ENCODE results near the gene RAG1.

The RAG1 gene

GRCh38 chr11:36591433-36591832 lies 23.6 kb downstream of the RAG1 start:
- DNase-seq, result no peak

- peak; percentile 18 for DNase-seq
Measured at GRCh38 chr11:36594316-36594989, 26.6 kb downstream of the RAG1 start, which contains the start of gene IFTAP. Gene IFTAP (plus strand): TSS chr11:36594502. CDS start chr11:36610104, 15,602 bp downstream.

DNA sequence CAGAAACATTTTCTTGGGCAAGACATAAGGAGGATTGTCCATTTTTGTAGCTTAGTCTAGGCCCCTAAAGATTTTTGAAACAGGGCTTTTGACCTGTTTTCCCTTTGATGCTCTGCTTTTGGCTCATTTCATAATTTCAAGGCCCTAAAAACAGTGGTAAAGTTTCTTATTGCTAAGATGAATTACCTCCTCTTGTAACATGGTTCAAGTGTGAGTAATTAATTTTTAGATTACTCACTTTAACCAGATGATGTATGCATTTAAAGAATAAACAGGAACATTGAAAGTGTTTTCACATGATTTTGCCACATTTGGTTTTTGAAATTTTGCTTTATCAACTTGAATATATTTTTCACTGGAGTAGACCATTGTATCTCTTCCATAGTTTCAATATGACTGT lies 29.1 kb downstream of the RAG1 start:
- no peak for DNase-seq

GRCh38 chr11:36598051-36598450 lies 30.2 kb downstream of the RAG1 start, which contains the start of gene RAG2:
Gene RAG2 (minus strand): TSS chr11:36598236. CDS start chr11:36594168, 4,068 bp downstream.
- no peak for DNase-seq

GRCh38 chr11:36600180-36600579 lies 32.4 kb downstream of the RAG1 start:
- DNase-seq, result no peak

DNA sequence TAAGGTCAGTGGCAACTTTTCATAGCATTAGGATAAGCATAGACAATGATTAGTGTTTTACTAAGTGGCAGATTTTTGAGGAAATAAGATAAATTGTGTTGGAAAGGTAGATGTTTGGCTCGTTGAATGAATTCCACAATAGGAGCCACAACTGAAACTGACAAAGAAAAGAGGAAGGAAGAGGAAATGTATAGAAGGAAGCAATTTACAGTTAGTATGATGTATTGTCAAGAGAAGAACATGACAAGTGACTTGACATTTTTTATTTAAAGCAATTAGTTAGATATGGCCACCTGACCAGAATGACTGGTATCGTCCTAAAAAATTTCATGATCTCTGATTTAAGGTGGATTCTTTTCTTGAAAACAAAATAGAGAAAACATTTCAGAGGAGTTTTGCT lies 33.3 kb downstream of the RAG1 start:
- DNase-seq, result no peak

DNA sequence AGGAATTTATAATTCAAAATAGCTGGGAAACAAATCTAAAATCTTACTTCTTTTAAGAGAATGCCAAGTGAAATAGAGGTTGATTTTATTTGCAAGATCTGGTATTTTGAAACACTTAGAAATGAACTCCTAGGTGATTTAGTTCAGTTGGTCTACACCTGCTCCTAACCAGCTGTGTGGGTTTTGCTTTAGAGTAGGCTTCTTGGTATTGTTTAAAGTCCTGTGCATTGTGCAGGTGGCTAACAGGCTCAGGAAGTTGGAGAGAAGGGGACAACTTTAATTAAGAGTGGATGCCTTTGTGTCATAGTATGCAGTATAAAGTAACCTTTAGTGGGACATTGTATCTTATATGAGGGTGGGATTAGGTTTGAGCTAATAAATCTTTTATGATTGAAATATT lies 34.3 kb downstream of the RAG1 start:
- no peak for DNase-seq

DNA sequence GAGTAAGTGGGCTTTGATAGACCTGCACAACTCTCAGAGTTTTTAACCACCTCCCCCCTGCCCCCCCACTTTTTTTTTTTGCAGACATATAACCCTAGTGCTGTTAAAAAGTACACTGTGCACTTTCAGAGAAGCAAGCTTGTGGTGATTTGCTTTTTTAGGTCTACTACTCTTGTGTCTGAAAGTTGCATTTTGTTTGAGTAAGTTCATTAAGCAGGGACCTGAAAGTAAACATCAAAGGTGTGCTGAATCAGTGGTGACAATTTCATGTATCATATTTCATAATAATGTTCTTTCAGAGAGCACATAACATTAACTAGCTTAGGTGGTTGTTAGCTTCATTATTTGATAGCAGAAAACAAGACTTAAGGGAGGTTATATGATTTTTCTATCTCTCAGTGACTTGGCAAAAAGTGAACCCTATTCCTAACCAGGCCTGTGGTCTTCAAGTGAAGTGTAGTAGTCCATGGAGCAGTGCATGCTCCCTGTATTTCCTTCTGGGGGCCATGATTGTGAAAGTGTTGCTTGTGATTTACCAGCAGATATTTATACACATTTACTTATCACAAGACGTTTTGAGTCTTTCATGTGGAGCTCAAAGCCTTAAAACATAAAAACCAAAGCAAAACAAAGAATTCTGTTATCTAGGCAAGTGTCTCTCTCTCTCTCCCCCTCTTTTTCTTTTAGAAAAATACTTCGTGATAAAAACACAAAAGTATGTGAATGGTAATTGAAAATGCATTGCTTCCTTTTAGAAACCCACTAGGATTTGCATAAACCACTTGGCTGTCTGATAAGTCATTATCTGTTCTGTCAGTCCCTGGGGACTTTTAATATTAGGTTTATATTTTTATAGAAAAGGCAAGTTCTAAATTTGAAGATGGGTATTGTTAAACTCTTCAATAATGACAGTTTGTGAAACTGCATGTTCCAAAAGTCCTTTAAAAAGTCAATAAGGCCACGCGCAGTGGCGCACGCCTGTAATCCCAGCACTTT lies 37.7 kb downstream of the RAG1 start:
- no peak for DNase-seq

GRCh38 chr11:36608491-36609199 lies 40.8 kb downstream of the RAG1 start:
- DNase-seq, result no peak

DNA sequence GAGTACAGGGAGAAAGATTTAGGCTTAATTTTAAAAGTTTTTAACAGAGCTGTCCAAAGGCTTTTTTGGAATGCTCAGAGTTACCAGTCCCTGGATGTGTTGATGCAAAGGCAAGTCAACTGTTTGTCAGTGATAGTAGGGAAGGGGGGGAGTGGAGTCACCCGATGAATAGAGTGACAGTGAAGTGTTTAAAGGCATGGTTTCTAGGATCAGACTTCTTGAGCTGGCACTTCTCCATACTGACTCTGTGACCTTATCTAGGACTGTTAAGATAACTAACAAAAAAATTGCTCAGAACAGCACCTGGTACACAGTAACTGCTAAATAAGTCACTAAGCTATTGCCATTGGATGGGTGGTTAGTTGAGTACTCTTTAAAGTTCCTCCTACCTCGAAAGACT lies 41.6 kb downstream of the RAG1 start:
- DNase-seq, result no peak

DNA sequence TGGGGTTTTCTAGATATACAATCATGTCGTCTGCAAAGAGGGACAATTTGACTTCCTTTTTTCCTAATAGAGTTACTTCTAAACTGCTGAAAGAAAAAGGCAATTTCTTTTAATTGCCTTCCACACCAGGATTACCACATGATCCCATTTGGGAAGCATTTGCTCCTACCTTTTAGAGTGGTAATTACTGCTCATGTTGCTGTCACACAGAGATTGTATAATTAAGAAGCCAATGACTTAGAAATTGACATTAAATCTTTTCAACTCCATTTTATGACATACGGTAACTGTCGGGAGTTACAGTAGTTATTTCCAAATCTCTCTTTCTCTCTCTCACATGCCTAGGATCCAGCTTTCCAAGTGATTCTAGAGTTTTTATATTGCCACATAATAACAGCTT lies 48.0 kb downstream of the RAG1 start:
- DNase-seq, result no peak

DNA sequence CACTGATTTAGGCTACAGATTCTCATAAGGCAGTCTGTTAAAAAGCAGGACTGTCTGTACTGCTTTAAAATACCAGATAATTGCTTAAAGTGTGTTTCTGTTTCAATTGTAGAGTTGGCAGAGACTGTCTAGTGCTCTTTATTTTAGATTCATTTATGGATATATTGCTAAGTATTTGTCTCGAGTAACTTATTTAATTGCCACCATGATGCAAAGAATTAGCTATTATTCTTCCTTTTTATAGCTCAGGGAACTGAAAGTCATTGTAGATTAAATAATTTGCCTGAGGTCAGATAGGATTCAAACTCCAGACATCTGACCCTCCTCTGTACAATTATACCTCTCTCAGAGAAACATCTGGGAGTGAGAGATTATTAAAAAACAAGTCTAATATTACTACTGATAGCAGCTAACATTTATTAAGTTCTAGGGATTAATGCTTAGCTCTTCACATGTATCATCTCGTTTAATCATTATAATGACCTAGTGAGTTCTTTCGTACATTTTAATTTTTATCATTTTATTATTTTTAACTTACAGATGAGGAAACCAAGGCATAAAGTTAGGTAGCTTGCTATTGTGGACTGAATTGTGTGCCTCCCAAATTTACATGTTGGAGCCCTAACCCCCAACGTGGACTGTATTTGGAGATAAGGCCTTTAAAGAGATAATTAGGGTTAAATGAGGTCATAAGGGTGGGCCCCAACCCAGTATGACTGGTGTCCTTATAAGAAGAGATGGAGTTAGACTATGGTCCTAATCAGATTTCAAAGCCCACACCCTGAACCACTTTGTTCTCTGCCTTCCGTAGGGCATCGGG lies 49.9 kb downstream of the RAG1 start:
- no peak for DNase-seq

DNA sequence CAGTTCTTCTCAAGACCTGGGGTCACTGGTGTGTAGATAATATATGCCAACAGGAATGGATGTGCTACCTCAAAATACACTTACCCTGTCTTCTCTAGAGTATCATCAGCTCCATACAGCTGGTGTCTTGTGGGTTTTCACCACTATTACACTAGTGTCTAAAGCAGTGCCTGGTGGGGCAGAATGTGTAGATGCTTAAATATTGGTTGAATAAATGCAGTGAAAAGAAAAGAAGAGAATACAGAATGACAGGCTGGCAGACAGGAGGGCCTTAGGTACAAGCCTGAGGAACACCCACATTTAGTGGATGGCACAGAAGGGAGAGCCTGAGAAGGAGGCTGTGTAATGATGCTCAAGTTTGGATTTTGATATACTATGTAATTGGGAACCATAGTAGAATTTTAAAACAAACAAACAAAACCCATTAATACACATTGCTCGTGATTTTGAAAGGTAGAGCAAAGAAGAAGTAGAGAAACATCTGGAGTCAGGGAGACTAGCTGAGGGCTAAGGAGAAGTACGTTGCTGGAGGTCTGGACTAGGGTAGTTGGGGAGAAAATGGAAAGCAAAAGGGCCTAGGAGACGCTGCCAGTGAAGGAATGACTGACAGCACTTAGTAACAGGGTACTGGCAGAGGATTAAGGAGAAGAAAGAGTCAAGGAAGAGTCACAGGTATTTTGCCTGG lies 50.7 kb downstream of the RAG1 start:
- DNase-seq, result no peak

- no peak for DNase-seq
Measured at GRCh38 chr11:36619502-36619901, 51.7 kb downstream of the RAG1 start.

DNA sequence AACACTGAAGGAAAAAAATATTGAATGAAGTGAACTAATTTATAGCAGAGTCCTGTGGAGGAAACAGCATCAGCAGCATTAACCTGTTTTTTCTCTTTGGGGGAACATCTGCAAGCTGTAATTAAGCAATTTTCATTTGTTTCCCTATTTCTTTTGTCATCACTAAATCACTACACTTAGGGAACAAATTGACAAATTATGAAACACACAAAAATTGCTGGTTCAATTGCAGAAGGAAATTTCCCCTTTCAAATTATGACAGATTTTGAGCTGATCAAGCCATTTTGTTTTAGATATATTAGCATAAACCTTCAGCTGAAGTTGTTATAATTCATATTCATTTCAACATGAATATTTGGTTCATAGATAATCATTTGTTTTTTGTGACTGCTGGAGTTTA lies 52.4 kb downstream of the RAG1 start:
- no peak for DNase-seq

DNA sequence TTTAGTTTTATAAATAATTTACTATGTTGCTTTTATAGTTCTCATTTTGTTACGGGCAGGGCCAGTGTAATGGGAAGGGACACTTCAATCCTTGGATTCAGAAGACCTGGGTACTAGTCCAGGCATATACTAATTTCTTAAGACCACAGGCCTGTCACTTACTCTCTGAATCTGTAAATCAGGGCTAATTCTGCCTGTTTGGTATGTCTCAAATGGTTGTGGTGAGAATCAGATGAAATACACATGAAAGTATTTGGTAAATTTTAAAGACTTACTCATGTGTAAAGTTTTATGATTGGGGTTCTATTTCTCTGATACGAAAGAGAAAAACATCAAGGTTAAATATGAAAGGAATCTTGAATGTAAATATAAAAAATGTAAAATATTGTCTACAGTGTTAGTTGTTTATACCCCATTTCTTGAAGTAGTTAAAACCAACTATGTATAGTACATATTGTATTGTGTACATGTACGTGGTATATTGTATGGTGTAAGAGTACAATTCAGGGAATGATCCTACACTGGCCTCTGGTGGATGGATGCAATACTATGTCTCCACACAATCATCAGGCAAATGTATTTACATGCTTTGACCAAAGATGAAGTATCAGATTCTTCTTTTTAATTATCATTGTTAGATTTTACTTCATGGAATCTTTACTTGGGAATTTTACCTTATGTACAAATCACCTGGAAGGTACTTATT lies 54.8 kb downstream of the RAG1 start:
- no peak for DNase-seq

DNA sequence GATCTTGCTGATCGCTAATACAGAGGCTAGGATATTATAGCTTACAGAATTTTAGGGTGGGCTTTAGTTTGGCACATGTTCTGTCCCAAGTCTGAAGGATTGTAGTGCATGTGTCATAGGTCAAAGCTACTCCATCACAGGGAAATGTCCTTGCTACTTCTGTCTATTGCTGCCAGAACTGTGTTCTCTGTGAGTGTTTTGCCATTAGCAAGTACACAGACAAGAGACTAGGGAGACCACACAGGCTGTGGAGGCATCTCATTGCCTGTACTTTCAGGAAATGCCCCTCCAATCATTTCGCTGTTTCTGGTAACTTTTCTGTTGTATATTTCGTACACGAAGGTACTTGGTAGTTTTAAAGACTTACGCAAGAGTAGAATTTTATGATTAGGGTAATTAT lies 55.7 kb downstream of the RAG1 start:
- DNase-seq, result no peak

- no peak for DNase-seq
Measured at GRCh38 chr11:36627006-36627405, 59.2 kb downstream of the RAG1 start.

- no peak for DNase-seq
Measured at GRCh38 chr11:36627471-36627870, 59.7 kb downstream of the RAG1 start.

GRCh38 chr11:36628141-36628540 lies 60.3 kb downstream of the RAG1 start:
- DNase-seq, result no peak

GRCh38 chr11:36628765-36629244 lies 61.0 kb downstream of the RAG1 start:
- DNase-seq, result no peak

Measured in activated naive CD4-positive, alpha-beta T cell treated with anti-CD3 and anti-CD28 coated beads, Interleukin-2, amount 50 U/mL, for 16 hours (primary cell).